T-helper 9 cell (primary cell): ENCODE measurements around the gene TGFA.

Experiments
- DNase-seq: peaks from one replicate; pipeline ENCODE4 v3.0.0-alpha.2; 2020

Gene TGFA

DNA sequence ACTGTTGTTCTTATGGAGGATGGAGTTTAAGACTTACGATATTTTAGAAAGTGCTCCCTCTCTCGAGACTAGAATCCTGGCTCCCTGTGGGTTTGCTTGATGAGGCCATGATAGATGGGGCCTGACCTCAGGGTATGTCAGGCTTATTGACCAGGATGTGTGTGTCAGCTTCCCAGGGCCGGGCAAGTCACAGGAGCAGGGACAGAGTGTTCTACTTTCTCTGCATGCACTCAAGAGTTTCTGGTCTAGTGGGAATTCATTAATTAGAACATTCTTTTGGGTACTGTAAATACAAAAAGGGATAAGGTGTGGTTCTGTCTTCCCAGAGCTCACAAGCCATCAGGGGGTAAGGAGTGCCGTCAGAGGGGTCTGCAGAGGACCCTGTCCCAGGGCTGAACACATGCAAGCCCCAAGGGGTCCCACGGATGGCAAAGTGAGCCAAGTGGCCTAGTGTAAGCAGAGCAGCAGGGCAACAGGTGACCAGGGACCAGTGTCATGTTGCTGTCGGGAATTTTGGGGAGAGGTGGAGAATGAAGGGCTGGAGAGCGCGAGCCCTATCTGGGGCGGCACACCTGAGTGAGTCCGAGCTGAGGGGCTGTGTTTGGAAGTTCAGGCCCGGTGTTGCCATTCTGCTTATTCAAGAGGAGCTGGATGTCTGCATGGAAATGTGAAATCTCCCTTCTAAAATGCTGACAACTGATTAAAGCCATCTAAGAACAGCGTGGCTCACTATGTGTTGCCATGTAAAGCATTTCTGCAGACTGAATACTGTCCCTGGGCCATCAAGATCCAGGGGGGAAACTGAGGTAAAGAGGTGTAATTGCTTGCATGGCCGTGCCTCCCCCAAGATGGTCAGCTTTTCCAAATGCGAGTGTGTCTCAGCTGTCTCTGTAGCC is 91.4 kb downstream of the TGFA start:
- DNase-seq: no peak

DNA sequence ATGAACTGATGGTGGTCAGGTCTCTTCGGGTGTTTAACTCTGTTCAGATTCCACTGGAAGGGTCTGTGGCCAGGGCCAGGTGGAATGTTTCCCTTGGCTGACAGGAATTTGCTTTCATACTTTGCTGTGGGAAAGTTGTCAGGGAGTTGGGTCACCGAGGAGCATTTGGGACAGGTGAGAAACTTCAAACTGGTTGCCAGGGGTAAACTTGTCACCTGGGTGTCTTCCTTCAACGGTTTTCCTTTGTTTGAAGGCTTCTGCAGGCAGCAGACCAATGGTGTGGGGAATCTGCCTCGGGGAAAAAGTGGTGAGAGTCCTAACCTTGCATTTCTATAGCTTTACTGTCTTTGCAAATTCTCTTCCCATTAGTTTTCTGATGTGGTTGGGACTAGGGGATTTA is 92.2 kb downstream of the TGFA start:
- DNase-seq: no peak

DNA sequence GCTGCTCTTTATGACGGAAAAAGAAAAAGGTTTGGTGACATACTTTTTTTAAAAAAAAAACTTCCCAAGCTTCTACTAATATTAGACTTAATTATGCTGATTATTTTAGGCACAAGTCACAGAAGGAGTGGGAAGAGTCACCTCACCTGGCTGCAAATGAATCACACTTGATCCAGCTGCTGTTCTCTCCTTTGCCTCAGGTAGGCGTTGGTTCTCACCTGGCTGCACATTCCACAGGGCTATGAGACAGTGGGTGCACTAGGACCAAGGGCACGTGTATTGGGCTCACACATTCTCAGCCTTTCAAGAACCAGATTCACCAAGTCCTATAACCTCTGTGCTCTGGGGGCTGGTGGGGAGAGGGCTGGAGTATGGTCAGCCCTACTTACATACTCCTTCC is 93.3 kb downstream of the TGFA start:
- DNase-seq: no peak

DNA sequence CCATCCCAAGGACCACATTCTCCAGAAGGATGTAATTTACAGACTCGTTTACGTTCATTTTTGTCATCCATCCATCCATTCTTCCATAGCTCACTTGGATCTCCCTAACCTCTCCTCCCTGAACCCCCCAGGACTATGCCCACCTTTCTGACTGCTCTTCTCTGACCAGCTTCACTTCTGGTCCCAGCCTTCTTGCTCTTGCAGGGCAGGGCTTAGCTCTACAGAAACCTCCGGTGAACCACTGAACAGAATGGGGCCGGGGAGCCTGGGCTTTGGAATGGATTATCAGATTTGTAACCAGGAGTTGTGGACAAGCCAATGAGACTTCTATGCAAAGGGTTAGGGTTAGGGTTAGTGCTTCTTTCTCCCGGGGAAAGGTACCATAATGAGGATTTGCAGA is 95.0 kb downstream of the TGFA start:
- DNase-seq: no peak

DNA sequence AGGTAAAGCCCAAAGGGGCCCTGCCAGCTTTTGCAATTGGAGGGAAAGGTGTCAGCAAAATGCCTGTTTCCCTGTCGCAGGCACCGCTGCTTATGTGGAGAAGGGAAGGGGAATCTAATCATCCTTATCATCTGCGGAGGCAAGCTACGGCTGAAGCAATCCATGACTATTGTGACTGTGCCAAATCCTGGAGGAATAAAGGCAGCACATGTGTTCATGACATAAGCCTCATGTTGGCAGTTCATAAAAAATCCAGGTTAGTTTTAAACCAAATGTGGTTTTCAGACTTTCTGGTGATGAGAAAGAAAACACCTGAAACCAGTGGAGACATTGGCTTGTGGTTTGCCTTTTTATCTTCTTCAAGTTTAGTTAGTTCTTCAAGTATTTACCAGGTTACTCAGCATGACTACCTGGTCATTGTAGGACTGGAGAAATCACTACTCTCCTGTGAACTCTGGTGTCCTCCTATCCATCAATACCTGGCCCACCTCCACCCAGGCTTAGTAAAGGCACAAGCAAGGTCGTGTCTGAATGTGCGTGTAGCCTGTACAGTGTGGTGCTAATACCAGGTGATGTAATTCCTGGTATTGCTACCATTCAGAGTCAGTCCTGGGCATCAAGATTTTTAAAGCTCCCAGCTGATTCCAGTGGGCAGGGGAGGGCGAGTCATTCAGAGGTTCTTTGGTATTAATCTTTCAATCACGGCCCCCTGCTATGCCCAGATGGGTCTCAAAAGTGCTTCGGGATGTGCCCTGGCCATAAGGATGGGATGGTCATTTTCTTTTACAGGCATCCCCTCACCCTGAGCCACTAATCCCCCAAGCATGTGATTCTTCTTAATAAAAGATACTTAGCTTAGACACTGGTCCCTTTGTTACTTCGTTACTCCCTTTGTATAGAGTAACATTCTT is 96.8 kb downstream of the TGFA start:
- no peak for DNase-seq

DNA sequence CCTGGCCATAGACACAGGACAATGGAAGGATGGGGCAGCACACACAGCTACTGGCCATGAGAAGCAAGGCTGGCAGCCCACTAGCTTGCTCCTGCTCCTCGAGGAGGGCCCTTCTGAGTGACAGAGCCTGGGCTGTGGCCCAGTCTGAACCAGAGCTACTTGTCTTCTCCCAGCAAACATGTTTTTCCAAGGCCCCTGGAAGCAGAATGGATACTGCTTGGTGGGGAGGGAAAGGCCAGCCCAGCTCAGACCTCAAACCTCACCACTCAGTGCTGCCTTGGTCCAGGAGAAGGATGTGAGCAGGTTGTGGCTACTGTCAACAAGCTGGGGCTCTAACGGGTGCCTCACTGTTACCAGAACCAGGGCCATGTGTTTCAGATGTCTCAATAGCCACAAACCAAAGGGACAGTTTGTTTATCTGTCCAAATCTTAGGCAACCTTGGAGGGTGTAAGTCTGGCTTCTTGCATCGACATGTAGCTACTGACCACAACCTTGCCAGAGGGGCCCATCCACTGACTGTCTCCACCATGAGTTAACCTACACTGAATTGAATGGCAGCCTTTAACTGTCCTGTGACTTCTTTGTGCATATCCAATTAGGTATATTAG is 98.6 kb downstream of the TGFA start:
- no peak for DNase-seq

DNA sequence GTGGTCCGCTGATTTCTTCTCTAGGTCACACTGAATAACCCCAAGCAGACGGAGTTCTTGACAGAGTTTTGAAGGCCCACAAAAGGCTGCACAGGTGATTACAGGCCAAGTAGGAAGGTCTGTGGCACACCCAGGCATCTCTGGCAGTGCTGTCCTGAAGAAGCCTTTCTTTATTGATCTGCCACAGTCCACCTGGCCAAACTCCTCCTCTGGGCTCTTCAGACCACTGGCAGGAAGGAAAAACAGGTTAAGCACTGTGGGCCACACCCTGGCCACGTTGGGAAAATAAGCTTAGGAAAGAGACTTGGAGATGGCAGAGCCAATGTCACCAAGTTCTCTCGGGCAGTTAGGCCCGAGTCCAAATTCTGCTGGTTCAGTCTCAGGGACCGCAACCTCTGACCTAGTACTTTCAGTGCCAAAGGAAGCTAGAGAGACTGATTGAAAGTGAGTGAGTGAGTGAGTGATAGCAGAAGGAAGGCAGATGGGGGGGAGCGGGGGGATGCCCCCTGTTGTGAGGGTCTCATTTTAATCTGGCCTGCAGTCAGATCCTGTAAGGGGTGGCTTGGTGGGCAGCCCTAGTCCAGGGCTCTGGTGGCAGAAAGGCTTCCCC is 102.9 kb downstream of the TGFA start:
- no peak for DNase-seq

DNA sequence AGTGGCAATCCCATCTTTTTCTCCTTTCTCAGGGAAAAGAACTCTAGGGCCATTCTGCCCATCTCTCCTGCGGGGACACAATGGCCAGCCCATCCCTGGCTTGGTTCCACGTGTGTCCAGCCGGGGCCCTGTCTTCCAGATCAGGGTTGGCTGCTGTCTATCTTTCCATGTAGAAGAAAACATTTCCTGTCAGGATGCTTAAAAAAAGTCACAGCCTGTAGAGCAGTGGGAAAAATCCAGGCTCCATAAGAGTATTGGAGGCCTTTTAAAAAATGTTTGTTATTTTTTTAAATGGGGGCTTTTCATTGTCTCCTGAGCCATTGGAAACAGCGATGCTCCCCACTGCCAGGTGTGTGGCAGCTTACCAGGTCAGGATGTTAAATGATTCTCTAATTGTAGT is 105.6 kb downstream of the TGFA start:
- DNase-seq: no peak

DNA sequence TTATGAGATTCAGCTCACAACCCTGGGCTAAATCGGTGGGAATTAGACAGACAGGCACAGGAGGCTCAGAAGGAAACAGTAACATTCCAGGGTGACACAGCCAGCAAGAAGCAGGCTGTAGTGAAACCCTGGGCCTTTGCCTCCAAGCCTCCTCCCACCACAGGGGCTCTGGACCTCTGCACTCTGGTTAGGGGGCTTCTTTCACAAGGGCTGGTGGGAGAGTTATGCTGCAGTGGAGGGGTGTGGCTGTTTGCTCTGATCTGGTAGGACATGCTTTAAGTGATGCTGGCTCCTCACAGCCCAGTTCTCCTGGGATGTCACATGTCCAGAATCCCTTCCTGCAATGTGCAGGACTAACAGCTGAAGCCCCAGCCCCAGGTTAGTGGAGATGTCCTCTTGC is 109.9 kb downstream of the TGFA start:
- DNase-seq: no peak

DNA sequence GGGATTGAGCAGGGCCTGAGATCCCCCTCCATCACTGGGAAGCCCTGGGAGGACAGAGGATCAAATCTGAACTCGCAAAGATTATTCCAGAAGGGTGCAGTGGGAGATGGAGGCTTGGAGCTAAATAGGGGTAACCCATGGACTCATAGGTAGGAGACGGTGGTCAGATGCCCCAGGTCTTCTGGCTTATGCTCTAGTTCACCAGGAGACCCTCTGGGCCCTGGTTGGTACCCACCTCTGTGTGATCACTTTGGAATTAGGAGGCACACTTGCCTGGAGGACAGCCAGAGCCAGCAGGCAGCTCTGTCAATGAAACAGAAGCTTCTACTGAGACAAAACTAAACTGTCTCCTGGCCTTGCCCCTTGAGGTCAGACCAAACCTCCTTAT is 110.6 kb downstream of the TGFA start:
- no peak for DNase-seq

DNA sequence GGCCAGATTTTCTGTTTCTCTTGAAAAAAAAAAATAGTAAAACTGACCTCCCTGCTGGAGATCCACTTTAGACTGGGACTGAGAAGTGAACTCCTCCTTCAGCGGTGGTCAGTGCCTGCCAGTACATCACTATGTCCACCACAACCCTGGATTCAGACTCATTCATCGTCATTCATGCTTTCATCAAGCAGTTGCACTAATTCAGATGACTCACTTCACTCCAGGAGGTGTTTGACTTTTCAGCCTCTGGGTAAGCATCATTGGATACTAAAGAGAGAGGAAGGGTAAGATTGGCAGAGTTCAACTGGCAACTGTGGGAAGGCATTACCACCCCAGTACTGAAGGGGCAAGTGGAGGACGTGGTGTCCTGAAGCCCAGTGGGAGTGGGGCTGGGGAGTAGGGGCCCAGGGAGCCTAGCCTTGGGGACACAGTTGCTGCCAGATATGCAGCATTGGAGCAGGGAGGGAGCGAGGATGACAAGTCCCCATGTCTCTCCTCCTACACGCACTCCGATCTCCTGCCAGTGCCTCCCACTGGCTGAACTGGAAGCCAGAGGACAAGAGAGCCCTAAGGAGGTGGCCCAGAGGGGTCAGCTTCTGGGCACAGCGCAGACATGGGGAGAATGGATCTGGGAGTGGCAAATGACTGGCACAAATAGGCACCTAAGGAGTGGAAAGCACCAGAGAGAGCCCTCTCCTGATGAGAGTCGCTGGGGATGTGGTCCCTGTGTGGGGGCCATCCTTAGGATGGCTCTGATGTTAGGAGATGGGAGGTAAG is 111.1 kb downstream of the TGFA start:
- DNase-seq: no peak

DNA sequence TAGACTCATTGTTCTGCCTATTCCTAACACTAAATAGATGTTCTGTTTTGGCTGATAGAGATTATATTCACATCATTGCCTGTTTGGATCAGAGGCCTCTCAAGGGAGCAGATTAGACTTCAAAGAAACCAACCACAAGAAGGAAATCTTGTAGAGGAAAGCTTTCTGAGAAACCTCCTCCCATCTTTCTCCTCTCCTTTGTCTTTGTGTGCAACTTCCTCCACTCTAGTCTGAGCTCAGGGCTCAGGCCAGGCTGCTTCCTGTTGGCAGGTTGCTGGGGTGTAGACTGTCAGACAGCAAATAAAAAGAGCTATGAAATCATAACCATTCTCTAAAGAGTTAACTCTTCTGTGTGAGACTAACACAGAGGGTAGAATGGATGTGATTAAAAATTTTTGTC is 113.0 kb downstream of the TGFA start:
- DNase-seq: no peak

DNA sequence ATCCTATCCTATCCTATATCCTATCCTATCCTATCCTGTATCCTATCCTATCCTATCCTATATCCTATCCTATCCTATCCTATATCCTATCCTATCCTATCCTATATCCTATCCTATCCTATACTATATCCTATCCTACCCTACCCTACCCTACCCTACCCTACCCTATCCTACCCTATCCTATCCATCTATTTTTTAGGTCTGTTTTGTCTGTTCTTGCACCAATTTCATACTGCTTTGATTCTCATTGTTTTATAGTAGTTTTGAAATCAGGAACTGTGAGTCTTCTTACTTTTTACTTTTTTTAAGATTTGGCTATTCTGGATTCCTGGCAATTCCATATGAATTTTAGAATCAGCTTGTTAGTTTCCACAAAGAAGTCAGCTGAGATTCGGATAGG is 118.5 kb downstream of the TGFA start:
- DNase-seq: no peak

DNA sequence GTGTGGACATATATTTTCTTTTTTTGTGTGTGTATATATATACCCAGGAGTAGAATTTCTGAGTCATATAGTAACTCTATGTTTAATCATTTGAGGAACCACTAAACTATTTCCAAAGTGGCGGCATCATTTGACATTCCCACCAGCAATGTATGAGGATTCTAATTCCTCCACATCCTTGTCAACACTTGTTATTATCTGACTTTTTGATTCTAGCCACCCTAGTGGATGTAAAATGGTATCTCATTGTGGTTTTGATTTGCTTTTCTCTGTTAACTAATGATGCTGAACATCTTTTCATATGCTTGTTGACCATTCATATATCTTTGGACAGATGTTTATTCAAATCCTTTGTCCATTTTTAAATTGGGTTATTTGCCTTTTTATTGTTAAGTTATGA is 120.3 kb downstream of the TGFA start:
- no peak for DNase-seq

DNA sequence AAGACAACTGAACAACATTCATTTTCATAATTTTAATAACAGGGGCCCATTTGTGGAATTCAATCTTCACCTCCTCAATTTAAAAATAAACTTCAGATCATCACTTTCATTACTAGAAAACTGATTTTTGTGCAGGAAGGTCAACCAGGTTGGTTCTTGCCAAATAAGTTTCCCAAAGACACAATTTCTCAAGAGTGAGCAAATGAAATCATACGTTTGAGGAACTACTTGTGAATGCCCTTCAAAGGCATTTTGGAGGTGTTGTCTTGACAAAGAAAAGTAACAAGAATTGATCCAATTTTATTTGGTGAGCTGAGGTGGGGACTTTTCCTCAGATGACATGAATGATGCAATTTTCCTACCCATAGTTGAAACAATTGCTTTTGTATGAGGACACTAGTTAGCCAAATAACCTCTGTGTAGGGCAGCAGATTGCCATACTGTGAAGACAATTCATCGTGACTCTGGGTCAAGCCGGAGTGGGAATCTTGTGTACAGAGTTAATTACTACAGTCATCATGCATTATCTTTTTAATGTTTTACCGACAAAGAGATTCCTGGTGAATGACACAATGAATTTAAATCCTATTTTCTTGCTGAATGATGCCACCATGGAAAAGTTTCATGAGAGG is 121.8 kb downstream of the TGFA start:
- DNase-seq: no peak

DNA sequence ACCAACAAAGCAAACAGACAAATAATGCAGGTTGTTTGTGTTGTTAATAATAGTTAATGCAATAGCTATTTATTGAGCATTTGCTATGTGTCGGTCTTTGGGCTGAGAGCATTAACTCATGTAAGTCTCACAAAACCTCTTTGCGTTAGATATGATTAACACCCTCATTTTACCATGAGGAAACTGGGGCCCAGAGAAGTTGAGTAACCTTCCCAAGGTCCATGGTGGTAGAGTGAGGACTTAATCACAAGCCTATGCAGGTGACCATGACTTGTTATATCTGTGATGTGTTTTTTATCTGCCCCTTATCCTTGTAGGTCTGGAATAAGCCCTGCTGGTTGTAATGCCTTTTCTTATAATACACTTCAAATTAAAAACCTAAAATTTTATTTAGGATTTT is 127.3 kb downstream of the TGFA start:
- DNase-seq: no peak

DNA sequence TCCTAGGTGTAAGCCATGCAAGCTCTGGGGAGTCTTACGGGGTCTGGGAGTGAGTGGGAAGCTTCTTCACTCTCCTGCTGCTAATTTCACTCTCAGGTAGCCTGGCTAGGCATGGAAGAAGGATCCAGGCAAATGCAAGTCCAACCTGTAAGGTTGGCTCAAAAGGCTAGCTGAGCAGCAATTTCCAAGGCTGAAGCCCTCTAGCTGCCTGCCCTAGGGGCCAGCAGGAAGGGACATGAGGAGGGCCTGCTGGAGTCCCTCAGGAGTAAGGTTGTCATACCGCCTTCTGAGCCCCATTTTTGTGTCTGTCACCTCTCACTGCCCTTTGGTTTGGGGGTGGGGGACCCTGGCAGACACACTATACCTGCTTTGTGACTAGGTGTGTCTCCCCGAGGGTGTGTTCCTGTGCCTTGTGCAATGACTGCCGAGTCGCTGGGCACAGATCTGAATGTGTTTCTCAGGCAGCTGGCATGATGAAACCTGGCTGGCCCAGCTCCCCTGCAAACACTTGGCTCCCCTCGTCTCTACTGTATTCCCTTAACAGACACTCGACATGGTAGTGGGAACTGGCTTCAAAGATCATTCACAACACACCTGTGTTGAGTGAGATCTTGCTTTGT is 127.8 kb downstream of the TGFA start:
- no peak for DNase-seq

DNA sequence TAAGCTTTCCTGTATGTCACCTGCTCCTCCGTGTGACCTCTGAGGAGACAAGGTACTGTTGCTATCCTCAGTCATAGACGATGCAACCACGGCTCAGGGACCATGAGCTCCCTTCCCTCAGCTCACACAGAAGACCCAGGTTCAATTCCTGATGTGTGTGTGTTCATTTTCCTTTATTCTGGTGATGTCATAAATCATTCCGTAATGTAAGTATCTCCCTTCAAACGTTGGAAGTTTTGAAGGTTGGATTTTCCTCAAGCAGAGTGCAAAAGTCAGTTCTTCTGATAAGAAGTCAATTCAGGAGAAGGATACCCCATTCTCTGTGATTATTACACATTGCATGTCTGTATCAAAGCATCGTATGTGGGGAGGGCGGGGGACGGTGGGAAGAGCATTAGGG is 132.9 kb downstream of the TGFA start:
- DNase-seq: no peak

DNA sequence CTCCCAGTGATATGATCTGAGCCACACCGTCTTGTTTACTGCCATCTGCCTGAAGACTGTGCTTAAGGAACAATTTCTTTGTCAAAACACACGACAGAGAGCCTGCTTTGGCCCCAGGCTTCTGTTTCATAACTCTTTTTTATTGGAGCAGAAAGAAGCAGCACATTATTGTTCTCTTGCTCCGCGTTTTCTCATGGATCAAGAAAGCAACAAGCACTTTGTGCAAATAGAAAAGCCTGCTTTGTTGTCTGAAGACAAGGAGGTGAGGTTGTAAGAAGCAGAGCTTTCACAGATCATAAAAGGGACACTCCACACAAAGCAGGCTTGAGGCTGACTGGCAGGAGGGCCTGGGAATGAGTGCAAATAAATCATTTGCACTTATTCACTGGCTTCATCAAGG is 133.5 kb downstream of the TGFA start:
- DNase-seq: no peak

DNA sequence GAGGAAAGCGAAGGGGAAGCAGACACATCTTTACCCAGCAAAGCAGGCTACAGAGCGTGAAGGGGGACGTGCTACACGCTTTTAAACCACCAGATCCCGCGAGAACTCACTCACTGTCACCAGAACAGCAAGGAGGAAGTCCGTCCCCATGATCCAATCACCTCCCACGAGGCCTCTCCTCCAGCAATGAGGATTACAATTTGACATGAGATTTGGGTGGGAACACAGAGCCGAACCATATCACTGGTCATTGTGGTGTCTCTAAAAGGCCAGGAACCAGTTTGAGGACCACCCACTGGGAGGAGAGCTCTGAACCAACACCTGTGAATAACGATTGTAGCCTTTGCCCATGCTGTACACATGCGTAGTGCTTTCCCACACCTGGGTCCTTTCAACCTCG is 135.1 kb downstream of the TGFA start:
- no peak for DNase-seq

DNA sequence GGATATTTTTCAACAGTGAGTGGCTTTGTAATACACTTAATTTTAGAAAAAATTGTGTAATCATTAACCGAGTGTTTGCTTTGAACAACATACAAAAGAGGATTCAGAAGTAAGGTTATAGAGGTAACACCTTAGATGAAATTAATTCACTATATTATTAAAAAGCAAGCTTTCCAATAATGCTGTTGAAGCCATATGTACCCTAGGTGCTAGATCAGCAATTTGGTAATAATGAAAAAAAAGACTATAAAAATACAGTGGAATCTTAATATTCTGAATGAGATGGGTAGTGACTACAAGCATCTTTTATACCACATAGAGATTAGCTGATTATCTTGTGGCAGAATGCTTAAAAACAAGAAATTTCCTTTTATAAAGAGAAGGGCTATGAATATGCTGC is 136.6 kb downstream of the TGFA start:
- DNase-seq: no peak
